Measurements from ENCODE around the gene ANKRD55.
"Not testable (repeated sequence)": the region's sequence is repeated elsewhere in the genome, so short reads cannot be mapped to it uniquely, and the experiment has no call there.

GRCh38 chr5:56102207-56102606 is 130.9 kb downstream of the ANKRD55 start:
- not testable (repeated sequence) for TF ChIP-seq POLR2A, CTCF (IDR thresholded peaks at IDR 0.05)

Measured in lower leg skin (tissue), 3 donors.